Measurements from ENCODE around the gene PLA2G2D.

- no peak for TF ChIP-seq CTCF (IDR thresholded peaks at IDR 0.05)
- no peak for TF ChIP-seq EP300 (IDR thresholded peaks at IDR 0.05)
Observed at GRCh38 chr1:20158358-20159070, 39.2 kb upstream of the PLA2G2D start.
